Activated T-helper 1 cell treated with anti-CD3 and anti-CD28 coated beads, Interleukin-12 subunit alpha, Interleukin-12 subunit beta, Interleukin-2, Interleukin-4 antibody, amounts not matched to agents 30 ng/mL and 10 ng/mL and 1 ng/mL, durations not matched to agents 14 hours and 24 hours and 36 hours (primary cell): ENCODE data around the gene OR5P2. TPM values are rescaled to one million over a fixed set of nuclear protein-coding genes. Genes with fewer than 3 reads are reported as not detected.
"Not testable (repeated sequence)": the region's sequence is repeated elsewhere in the genome, so short reads cannot be mapped to it uniquely, and the experiment has no call there.

Source experiments
- DNase-seq: peaks from one replicate; pipeline ENCODE4 v3.0.0; 2021; ENCODE audit warnings: low spot score
- H3K27ac Mint-ChIP-seq: one replicate; pipeline ENCODE4 v1.8.0; 2021; ENCODE audit warnings: mild to moderate bottlenecking, mixed read lengths
- H3K27me3 Mint-ChIP-seq: one replicate; pipeline ENCODE4 v1.8.0; 2022; ENCODE audit warnings: mild to moderate bottlenecking, moderate library complexity, mixed read lengths; ENCODE audit not compliant: insufficient read depth
- H3K36me3 Mint-ChIP-seq: one replicate; pipeline ENCODE4 v1.8.0; 2021; ENCODE audit warnings: low read depth, mixed read lengths
- H3K4me1 Mint-ChIP-seq: one replicate; pipeline ENCODE4 v1.8.0; 2021; ENCODE audit warnings: low read depth, mixed read lengths
- H3K4me3 Mint-ChIP-seq: one replicate; pipeline ENCODE4 v1.8.0; 2021; ENCODE audit warnings: mild to moderate bottlenecking, moderate library complexity, mixed read lengths
- H3K9me3 Mint-ChIP-seq: one replicate; pipeline ENCODE4 v1.8.0; 2021; ENCODE audit warnings: mixed read lengths
- intact Hi-C: fragments of 100-400 bp; cut with micrococcal nuclease; formaldehyde crosslinking; loops from one replicate; pipeline ENCODE4 v1.15.1; 2024
- total RNA-seq: library from RNA; stranded (reverse); gene quantifications from 2 replicates; pipeline ENCODE4 v1.2.3, GENCODE V29; 2022

Gene OR5P2
- total RNA-seq, 1 donor from 2014 or later, result not detected

GRCh38 chr11:7764301-7764700 lies 32.4 kb downstream of the OR5P2 start:
- H3K27ac Mint-ChIP-seq, H3K4me3 Mint-ChIP-seq, DNase-seq, H3K36me3 Mint-ChIP-seq, intact Hi-C loops, H3K27me3 Mint-ChIP-seq, H3K9me3 Mint-ChIP-seq, H3K4me1 Mint-ChIP-seq: not testable (repeated sequence)

GRCh38 chr11:7759010-7759409 lies 37.7 kb downstream of the OR5P2 start:
- intact Hi-C loops, result no loop called here
- DNase-seq, result no peak
- Mint-ChIP-seq H3K9me3 (no peaks in the 10 kb centered on the region), H3K27me3 (no peaks in the 10 kb centered on the region), H3K4me3 (no peak overlapping the region), H3K27ac (no peak overlapping the region), H3K36me3 (no peaks in the 10 kb centered on the region), H3K4me1 (no peaks in the 10 kb centered on the region)

- intact Hi-C loops, result no loop called here
- Mint-ChIP-seq H3K27ac (no peak overlapping the region), H3K4me1 (no peaks in the 10 kb centered on the region), H3K36me3 (no peaks in the 10 kb centered on the region), H3K9me3 (no peaks in the 10 kb centered on the region), H3K27me3 (no peaks in the 10 kb centered on the region), H3K4me3 (no peak overlapping the region)
- no peak for DNase-seq
These were observed 47.3 kb downstream of the OR5P2 start for GRCh38 chr11:7749456-7749855.

Other genes with a start within 250 kb of the OR5P2 start
- 2.8 and 3.0 TPM in 2 replicates for gene CYB5R2, start 123.4 kb downstream of the OR5P2 start, total RNA-seq
- not detected in 2 replicates for gene OVCH2, start 90.5 kb downstream of the OR5P2 start, total RNA-seq
- gene OR5P3, start 33.9 kb upstream of the OR5P2 start, total RNA-seq, result not detected in 2 replicates
- gene OR10A6, start 134.3 kb upstream of the OR5P2 start, total RNA-seq, result not detected in 2 replicates
- gene OR10A3, start 144.8 kb upstream of the OR5P2 start, total RNA-seq, result not detected in 2 replicates
- gene NLRP10, start 168.5 kb upstream of the OR5P2 start, total RNA-seq, result not detected in 2 replicates
- gene EIF3F, start 190.4 kb upstream of the OR5P2 start, total RNA-seq, result 210 and 214 TPM in 2 replicates